HL-60 (cell line): Measurements from ENCODE around the gene DACT2.

Experiments
- POLR2AphosphoS5 ChIP-seq: IDR thresholded peaks from 2 replicates; pipeline ENCODE4 v1.6.1; 2012; ENCODE audit warnings: low read depth
- SPI1 ChIP-seq: IDR thresholded peaks from 2 replicates; pipeline ENCODE4 v1.6.1; 2012; ENCODE audit warnings: low read depth, mild to moderate bottlenecking, borderline replicate concordance
- TF ChIP-seq, protein P1 (sequence below): IDR thresholded peaks from one replicate; pipeline ENCODE4 v1.5.1; 2011; ENCODE audit warnings: low read length, control low read depth, inconsistent platforms; ENCODE audit not compliant: insufficient read depth

DNA sequence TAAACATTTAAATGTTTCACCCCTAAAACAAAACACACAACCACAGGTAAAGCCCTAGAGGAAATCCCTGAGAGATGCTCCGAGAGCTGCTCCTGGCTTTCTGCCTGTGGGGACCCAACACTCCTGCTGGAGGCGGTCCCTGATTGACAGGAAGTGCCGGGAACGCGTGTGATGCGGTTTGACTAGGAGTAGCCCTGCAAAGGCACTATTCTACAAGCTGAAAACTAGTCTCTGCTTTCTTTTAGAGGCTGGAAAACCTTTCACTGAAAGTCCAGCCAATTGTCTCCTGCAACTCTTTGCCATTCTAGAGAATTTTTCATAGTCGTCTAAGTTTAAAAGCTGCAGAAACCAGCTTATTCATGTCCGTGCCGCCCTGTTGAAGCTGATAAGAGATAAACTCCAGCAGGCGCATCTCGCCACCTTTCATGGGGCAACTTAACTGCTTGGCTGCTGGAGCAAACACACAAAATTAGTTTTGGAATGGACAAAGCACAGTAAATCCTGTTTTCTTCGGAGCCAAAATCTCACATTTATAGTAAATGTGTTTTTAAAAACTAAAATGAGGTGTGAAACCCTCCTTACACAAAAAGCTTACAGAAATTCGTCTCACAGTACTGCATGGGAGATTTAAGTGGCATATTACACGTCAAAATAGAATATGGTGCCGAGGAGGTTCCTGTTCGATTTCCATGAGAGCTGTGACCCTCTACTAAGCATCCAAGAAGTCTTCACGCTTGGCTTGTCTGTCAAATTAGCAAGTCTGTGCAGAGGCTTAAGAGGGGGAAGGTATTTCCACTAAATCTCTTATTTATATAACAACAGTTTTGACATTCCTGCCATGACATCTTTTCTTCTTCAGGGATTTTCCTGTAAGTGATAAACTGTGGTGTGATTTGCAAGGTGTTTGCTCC is 46.9 kb downstream of the DACT2 start:
- TF ChIP-seq, protein P1, sequence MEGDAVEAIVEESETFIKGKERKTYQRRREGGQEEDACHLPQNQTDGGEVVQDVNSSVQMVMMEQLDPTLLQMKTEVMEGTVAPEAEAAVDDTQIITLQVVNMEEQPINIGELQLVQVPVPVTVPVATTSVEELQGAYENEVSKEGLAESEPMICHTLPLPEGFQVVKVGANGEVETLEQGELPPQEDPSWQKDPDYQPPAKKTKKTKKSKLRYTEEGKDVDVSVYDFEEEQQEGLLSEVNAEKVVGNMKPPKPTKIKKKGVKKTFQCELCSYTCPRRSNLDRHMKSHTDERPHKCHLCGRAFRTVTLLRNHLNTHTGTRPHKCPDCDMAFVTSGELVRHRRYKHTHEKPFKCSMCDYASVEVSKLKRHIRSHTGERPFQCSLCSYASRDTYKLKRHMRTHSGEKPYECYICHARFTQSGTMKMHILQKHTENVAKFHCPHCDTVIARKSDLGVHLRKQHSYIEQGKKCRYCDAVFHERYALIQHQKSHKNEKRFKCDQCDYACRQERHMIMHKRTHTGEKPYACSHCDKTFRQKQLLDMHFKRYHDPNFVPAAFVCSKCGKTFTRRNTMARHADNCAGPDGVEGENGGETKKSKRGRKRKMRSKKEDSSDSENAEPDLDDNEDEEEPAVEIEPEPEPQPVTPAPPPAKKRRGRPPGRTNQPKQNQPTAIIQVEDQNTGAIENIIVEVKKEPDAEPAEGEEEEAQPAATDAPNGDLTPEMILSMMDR: no peak
- TF ChIP-seq SPI1: no peak
- no peak for TF ChIP-seq POLR2AphosphoS5
